ENCODE data around the gene DEFB108B.
A peak's percentile ranks its signal among the peaks of the same experiment; 100 is the strongest.
"Not testable (repeated sequence)": the region's sequence is repeated elsewhere in the genome, so short reads cannot be mapped to it uniquely, and the experiment has no call there.

DEFB108B gene

GRCh38 chr11:71842720-71843119 is 9.7 kb downstream of the DEFB108B start:
- H3K27me3 ChIP-seq (ENCODE audit: insufficient read depth, poor library complexity, severe bottlenecking); H3K4me3 ChIP-seq (replicated peaks; ENCODE audit: insufficient read depth, low read length); DNase-seq (ENCODE audit: low read depth in 1 of 2, low spot score in 1 of 2); H3K27ac ChIP-seq (replicated peaks): not testable (repeated sequence)

- DNase-seq (ENCODE audit: low read depth in 1 of 2, low spot score in 1 of 2); H3K27me3 ChIP-seq (ENCODE audit: insufficient read depth, poor library complexity, severe bottlenecking); H3K27ac ChIP-seq (replicated peaks); H3K4me3 ChIP-seq (replicated peaks; ENCODE audit: insufficient read depth, low read length): not testable (repeated sequence)
Observed at GRCh38 chr11:71843355-71843754, 10.4 kb downstream of the DEFB108B start.

GRCh38 chr11:71843858-71844257 is 10.9 kb downstream of the DEFB108B start:
- no peak overlapping the region for H3K27ac ChIP-seq (replicated peaks)
- TF ChIP-seq REST (IDR thresholded peaks at IDR 0.05; ENCODE audit: insufficient replicate concordance, low read depth) (no peak), POLR2AphosphoS5 (IDR thresholded peaks at IDR 0.05; ENCODE audit: low read depth) (no peak), GABPA (IDR thresholded peaks at IDR 0.05; ENCODE audit: low read depth) (no peak), CTCF (IDR thresholded peaks at IDR 0.05; ENCODE audit: insufficient read depth, low read length) (no peak), SPI1 (IDR thresholded peaks at IDR 0.05; ENCODE audit: borderline replicate concordance, low read depth) (no peak)
- no peaks in the 10 kb centered on the region for H3K27me3 ChIP-seq (ENCODE audit: insufficient read depth, poor library complexity, severe bottlenecking)
- no peak for DNase-seq (ENCODE audit: low read depth in 1 of 2, low spot score in 1 of 2)
- no peak overlapping the region for H3K4me3 ChIP-seq (replicated peaks; ENCODE audit: insufficient read depth, low read length)

GRCh38 chr11:71853895-71854294 is 20.9 kb downstream of the DEFB108B start:
- H3K4me3 ChIP-seq (replicated peaks; ENCODE audit: insufficient read depth, low read length); H3K27ac ChIP-seq (replicated peaks); DNase-seq (ENCODE audit: low read depth in 1 of 2, low spot score in 1 of 2); H3K27me3 ChIP-seq (ENCODE audit: insufficient read depth, poor library complexity, severe bottlenecking): not testable (repeated sequence)

- H3K27ac ChIP-seq (replicated peaks), result peak overlapping the region; percentile 72
- H3K4me3 ChIP-seq (replicated peaks; ENCODE audit: insufficient read depth, low read length); H3K27me3 ChIP-seq (ENCODE audit: insufficient read depth, poor library complexity, severe bottlenecking): not testable (repeated sequence)
- DNase-seq (ENCODE audit: low read depth in 1 of 2, low spot score in 1 of 2), result peak in 1 of 2 experiments; percentile 38
Observed at GRCh38 chr11:71855880-71856279, 22.9 kb downstream of the DEFB108B start.

GRCh38 chr11:71860835-71861234 is 27.8 kb downstream of the DEFB108B start:
- H3K27ac ChIP-seq (replicated peaks); DNase-seq (ENCODE audit: low read depth in 1 of 2, low spot score in 1 of 2); H3K4me3 ChIP-seq (replicated peaks; ENCODE audit: insufficient read depth, low read length); H3K27me3 ChIP-seq (ENCODE audit: insufficient read depth, poor library complexity, severe bottlenecking): not testable (repeated sequence)

GRCh38 chr11:71863978-71864627 is 31.1 kb downstream of the DEFB108B start:
- H3K27ac ChIP-seq (replicated peaks); H3K4me3 ChIP-seq (replicated peaks; ENCODE audit: insufficient read depth, low read length); H3K27me3 ChIP-seq (ENCODE audit: insufficient read depth, poor library complexity, severe bottlenecking): not testable (repeated sequence)
- TF ChIP-seq CTCF (IDR thresholded peaks at IDR 0.05; ENCODE audit: insufficient read depth, low read length), result peak; percentile 54
- peak; percentile 35 to 68 for DNase-seq (ENCODE audit: low read depth in 1 of 2, low spot score in 1 of 2)

- H3K27me3 ChIP-seq (ENCODE audit: insufficient read depth, poor library complexity, severe bottlenecking); DNase-seq (ENCODE audit: low read depth in 1 of 2, low spot score in 1 of 2); H3K27ac ChIP-seq (replicated peaks); H3K4me3 ChIP-seq (replicated peaks; ENCODE audit: insufficient read depth, low read length): not testable (repeated sequence)
Observed at GRCh38 chr11:71867209-71867608, 34.2 kb downstream of the DEFB108B start.

GRCh38 chr11:71869931-71870330 is 36.9 kb downstream of the DEFB108B start:
- DNase-seq (ENCODE audit: low read depth in 1 of 2, low spot score in 1 of 2); H3K27ac ChIP-seq (replicated peaks); H3K27me3 ChIP-seq (ENCODE audit: insufficient read depth, poor library complexity, severe bottlenecking); H3K4me3 ChIP-seq (replicated peaks; ENCODE audit: insufficient read depth, low read length): not testable (repeated sequence)

Measured in HL-60 (cell line).